ENCODE results near the gene DSCAML1.

Gene DSCAML1

DNA sequence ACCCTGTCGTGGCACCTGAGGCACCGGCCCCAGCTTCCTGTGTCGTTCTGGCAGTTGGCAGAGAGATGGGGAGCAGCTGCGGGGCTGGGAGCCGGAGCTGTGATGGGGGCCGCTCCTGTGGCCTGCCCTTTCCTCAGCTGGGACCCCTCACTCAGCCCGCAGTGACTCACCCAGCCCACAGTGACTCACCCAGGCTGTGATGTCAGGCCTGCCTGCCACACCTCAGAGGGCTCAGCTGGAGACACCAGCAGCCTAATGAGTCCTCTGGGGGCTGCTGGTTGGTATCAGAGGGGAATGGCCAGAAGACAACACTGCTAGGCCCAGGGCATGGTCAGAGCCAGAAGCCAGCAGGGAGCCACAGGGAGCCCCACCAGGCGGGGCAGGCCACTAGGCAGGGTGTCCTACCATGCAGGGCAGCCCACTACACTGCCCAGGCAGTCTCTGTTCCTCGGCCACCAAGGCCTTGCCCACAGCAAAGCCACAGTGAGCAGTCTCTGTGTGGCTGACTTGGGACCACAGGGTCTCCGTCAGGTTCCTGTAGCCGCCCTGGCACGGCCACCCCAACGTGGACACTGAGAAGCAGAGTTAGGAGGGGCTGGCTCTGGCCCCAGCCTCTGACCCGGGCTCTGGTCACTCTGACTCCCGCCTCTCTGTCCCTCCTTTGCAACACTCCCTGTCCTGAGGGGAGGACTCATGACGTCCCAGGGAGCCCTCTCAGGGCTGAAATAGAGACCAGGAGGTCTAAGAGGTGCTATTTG lies 31.8 kb upstream of the DSCAML1 start:
- Histone ChIP-seq H3K27ac (ENCODE audit: low read depth, low read length) (no peak overlapping the region), H3K4me3 (ENCODE audit: low read depth in 1 of 2, low read length in 2 of 2) (no peak overlapping the region), H3K27me3 (ENCODE audit: control insufficient read depth in 1 of 2, insufficient read depth in 2 of 2, low read length in 2 of 2) (no peaks in the 10 kb centered on the region)

GRCh38 chr11:117827521-117828511 lies 30.8 kb upstream of the DSCAML1 start:
- H3K27me3 ChIP-seq (ENCODE audit: control insufficient read depth in 1 of 2, insufficient read depth in 2 of 2, low read length in 2 of 2) = no peaks in the 10 kb centered on the region
- no peak overlapping the region for H3K4me3 ChIP-seq (ENCODE audit: low read depth in 1 of 2, low read length in 2 of 2)
- no peak overlapping the region for H3K9ac ChIP-seq (ENCODE audit: low read length)
- H3K36me3 ChIP-seq (ENCODE audit: insufficient read depth, low read length) = no peaks in the 10 kb centered on the region
- no peak overlapping the region for H3K27ac ChIP-seq (ENCODE audit: low read depth, low read length)
- H3K9me3 ChIP-seq (ENCODE audit: low read length) = no peaks in the 10 kb centered on the region
- peaks cover 47% of the 10 kb centered on the region for H3K4me1 ChIP-seq (ENCODE audit: insufficient read depth, low read length)

More for the DNA sequence above, 31.8 kb upstream of the DSCAML1 start:
- no peak overlapping the region for H3K9ac ChIP-seq (ENCODE audit: low read length)
- H3K4me1 ChIP-seq (ENCODE audit: insufficient read depth, low read length) = peaks cover 42% of the 10 kb centered on the region
- H3K9me3 ChIP-seq (ENCODE audit: low read length) = no peaks in the 10 kb centered on the region
- H3K36me3 ChIP-seq (ENCODE audit: insufficient read depth, low read length) = no peaks in the 10 kb centered on the region

- no peak overlapping the region for H3K4me3 ChIP-seq (ENCODE audit: low read depth in 1 of 2, low read length in 2 of 2)
- peaks cover 54% of the 10 kb centered on the region for H3K4me1 ChIP-seq (ENCODE audit: insufficient read depth, low read length)
- H3K9me3 ChIP-seq (ENCODE audit: low read length) = no peaks in the 10 kb centered on the region
- no peak overlapping the region for H3K27ac ChIP-seq (ENCODE audit: low read depth, low read length)
- H3K9ac ChIP-seq (ENCODE audit: low read length) = no peak overlapping the region
- no peaks in the 10 kb centered on the region for H3K27me3 ChIP-seq (ENCODE audit: control insufficient read depth in 1 of 2, insufficient read depth in 2 of 2, low read length in 2 of 2)
- H3K36me3 ChIP-seq (ENCODE audit: insufficient read depth, low read length) = no peaks in the 10 kb centered on the region
Observed at GRCh38 chr11:117826832-117827231, 29.8 kb upstream of the DSCAML1 start.

DNA sequence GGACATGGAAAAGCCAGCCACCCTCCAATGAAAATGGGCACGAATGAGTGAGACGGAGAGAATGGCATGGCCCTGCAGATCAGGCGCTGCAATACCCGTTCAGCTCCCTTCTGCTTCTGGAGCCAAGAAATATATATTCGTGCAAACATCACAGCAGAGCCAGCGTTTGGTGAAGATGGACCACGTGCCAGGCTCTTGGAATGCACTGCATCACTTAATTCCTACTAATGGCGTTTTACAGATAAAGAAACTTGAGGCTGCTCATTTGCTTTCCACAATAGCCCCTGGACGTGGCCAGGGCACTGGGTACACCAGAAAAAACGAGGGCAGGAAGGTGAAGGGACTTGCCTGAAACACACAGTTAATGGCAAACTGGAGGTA lies 29.2 kb upstream of the DSCAML1 start:
- Histone ChIP-seq H3K9me3 (ENCODE audit: low read length) (no peaks in the 10 kb centered on the region), H3K4me3 (ENCODE audit: low read depth in 1 of 2, low read length in 2 of 2) (no peak overlapping the region), H3K9ac (ENCODE audit: low read length) (no peak overlapping the region), H3K27me3 (ENCODE audit: control insufficient read depth in 1 of 2, insufficient read depth in 2 of 2, low read length in 2 of 2) (no peaks in the 10 kb centered on the region), H3K36me3 (ENCODE audit: insufficient read depth, low read length) (no peaks in the 10 kb centered on the region), H3K27ac (ENCODE audit: low read depth, low read length) (no peak overlapping the region), H3K4me1 (ENCODE audit: insufficient read depth, low read length) (peaks cover 50% of the 10 kb centered on the region)

DNA sequence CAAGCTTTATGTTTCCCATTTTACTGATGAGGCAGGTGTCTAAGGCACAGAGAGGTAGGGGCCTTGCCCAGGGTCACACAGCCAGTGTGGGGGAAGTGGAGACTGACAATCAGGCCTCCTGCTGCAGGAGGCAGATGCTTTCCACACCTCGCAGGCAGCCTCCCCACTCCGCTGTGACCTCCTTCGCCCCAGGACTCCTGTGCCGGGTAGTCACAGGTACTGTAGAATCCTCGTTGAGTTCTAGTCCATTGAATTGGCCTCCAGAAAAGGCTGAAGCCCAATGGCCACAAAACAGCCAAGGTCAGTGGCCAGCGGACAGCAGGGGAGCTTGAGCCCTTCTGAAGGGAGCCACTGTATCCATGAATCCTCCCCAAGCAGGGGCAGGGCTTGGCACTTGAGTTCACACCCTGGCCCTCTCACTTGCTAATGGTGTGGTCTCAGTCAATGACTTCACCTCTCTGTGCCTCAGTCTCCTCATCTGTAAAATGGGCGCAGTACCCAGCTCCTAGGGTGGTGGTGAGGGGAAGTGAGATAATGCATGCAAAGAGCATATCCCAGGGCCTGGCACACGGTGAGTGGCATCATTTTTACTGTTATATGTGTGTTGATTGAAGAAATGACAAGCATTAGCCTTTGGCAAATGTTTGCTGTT lies 28.6 kb upstream of the DSCAML1 start:
- H3K36me3 ChIP-seq (ENCODE audit: insufficient read depth, low read length) = no peaks in the 10 kb centered on the region
- no peak overlapping the region for H3K4me3 ChIP-seq (ENCODE audit: low read depth in 1 of 2, low read length in 2 of 2)
- no peaks in the 10 kb centered on the region for H3K27me3 ChIP-seq (ENCODE audit: control insufficient read depth in 1 of 2, insufficient read depth in 2 of 2, low read length in 2 of 2)
- H3K9me3 ChIP-seq (ENCODE audit: low read length) = no peaks in the 10 kb centered on the region
- H3K27ac ChIP-seq (ENCODE audit: low read depth, low read length) = peak overlapping the region; percentile 52
- H3K4me1 ChIP-seq (ENCODE audit: insufficient read depth, low read length) = peaks cover 46% of the 10 kb centered on the region
- no peak overlapping the region for H3K9ac ChIP-seq (ENCODE audit: low read length)

DNA sequence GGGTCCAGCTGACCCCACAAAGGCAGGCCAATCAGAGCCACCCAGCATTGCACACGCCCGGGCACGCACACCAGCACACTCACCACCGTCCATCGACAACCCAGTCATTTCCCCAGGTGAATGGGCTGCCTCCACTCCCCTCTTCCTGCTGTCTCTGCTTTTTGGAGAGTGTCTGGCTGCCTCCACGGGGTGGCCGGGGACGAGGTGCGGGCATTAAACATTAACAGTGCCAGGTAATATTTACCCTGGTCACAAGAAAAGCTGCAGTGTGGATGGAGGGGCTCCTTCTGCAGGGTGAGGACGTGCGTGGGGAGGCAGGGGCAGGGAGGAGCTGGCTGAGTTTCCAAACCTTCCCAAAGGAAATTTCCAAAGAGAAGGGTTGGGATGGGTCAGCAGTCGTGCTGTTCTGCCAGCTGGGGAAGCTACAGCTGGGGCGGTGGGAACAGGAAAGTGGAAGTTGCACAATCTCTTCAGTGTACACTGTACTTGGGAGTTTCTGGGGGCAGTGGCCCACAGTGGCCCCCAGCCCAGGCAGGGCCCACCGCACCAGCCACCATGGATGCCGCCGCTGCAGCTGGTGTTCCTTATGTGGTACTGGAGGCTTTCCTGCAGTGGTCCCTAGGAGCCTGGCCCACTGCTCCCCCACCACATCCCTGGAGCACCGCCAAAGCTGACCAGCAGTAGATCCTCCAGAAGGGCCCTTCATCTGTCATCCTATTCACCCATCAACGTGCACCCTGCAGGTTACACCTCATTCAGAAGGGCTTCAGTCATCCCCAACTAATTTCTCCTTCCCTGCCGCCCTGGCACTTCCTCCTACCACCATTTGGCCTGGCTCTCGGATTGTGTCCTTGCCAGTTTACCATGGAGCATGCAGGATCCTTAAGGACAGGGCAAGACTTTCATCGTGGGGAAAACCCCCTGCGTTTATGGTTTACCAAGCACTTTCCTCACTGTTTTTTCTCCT lies 27.8 kb upstream of the DSCAML1 start, which contains the start of gene FXYD2:
TSS of gene FXYD2 (minus strand) at position 174 of the 967 bp plus-strand sequence. CDS start at position 108, 66 bp downstream.
- no peaks in the 10 kb centered on the region for H3K9me3 ChIP-seq (ENCODE audit: low read length)
- no peak within 1 kb of the TSS for H3K4me3 ChIP-seq (ENCODE audit: low read depth in 1 of 2, low read length in 2 of 2)
- H3K4me1 ChIP-seq (ENCODE audit: insufficient read depth, low read length) = peaks cover 46% of the 10 kb centered on the region
- H3K27me3 ChIP-seq (ENCODE audit: control insufficient read depth in 1 of 2, insufficient read depth in 2 of 2, low read length in 2 of 2) = no peaks in the 10 kb centered on the region
- peak within 1 kb of the TSS; percentile 52 for H3K27ac ChIP-seq (ENCODE audit: low read depth, low read length)
- H3K9ac ChIP-seq (ENCODE audit: low read length) = no peak within 1 kb of the TSS
- H3K36me3 ChIP-seq (ENCODE audit: insufficient read depth, low read length) = no peaks in the 10 kb centered on the region

DNA sequence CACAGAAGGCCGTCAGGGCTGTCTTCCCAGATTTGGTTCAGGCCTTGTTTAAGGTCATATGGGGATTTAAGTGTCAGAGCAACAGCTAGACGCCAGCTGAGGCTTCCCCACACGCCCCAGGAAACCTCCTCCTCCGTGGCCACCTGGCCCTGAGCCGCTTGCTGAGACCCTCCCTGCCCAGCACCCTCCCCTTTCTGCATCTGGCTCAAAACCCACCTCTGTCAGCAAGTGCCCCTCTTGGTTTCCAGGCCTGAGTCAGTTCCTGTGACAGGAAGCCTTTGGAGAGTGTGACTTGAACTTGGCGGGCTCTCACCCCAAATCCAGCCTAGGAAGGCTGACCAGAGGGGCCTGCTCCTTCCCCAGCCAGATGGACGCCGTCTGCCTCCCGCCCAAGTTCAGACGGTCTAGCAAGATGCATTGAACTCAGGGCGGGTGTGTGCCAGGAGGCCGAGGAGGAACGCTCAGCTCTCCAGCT lies 27.0 kb upstream of the DSCAML1 start:
- H3K27ac ChIP-seq (ENCODE audit: low read depth, low read length) = peak overlapping the region; percentile 44
- no peaks in the 10 kb centered on the region for H3K36me3 ChIP-seq (ENCODE audit: insufficient read depth, low read length)
- no peak overlapping the region for H3K9ac ChIP-seq (ENCODE audit: low read length)
- H3K4me1 ChIP-seq (ENCODE audit: insufficient read depth, low read length) = peaks cover 44% of the 10 kb centered on the region
- no peaks in the 10 kb centered on the region for H3K9me3 ChIP-seq (ENCODE audit: low read length)
- H3K4me3 ChIP-seq (ENCODE audit: low read depth in 1 of 2, low read length in 2 of 2) = no peak overlapping the region
- H3K27me3 ChIP-seq (ENCODE audit: control insufficient read depth in 1 of 2, insufficient read depth in 2 of 2, low read length in 2 of 2) = no peaks in the 10 kb centered on the region

- Histone ChIP-seq H3K36me3 (ENCODE audit: insufficient read depth, low read length) (no peaks in the 10 kb centered on the region), H3K9ac (ENCODE audit: low read length) (no peak overlapping the region), H3K27me3 (ENCODE audit: control insufficient read depth in 1 of 2, insufficient read depth in 2 of 2, low read length in 2 of 2) (no peaks in the 10 kb centered on the region), H3K9me3 (ENCODE audit: low read length) (no peaks in the 10 kb centered on the region), H3K27ac (ENCODE audit: low read depth, low read length) (peak overlapping the region; percentile 44), H3K4me3 (ENCODE audit: low read depth in 1 of 2, low read length in 2 of 2) (no peak overlapping the region), H3K4me1 (ENCODE audit: insufficient read depth, low read length) (peaks cover 38% of the 10 kb centered on the region)
Observed at GRCh38 chr11:117823294-117823945, 26.4 kb upstream of the DSCAML1 start.

- Histone ChIP-seq H3K9ac (ENCODE audit: low read length) (no peak overlapping the region), H3K36me3 (ENCODE audit: insufficient read depth, low read length) (no peaks in the 10 kb centered on the region), H3K27ac (ENCODE audit: low read depth, low read length) (peak overlapping the region; percentile 44), H3K4me1 (ENCODE audit: insufficient read depth, low read length) (peaks cover 41% of the 10 kb centered on the region), H3K27me3 (ENCODE audit: control insufficient read depth in 1 of 2, insufficient read depth in 2 of 2, low read length in 2 of 2) (no peaks in the 10 kb centered on the region), H3K4me3 (ENCODE audit: low read depth in 1 of 2, low read length in 2 of 2) (no peak overlapping the region), H3K9me3 (ENCODE audit: low read length) (no peaks in the 10 kb centered on the region)
Observed at GRCh38 chr11:117822074-117823033, 25.3 kb upstream of the DSCAML1 start.

Data from muscle layer of colon (tissue), 2 donors.